Stimulated activated CD4-positive, alpha-beta T cell treated with anti-CD3 and anti-CD28 coated beads, Interleukin-12 subunit alpha, Interleukin-12 subunit beta, amount 100 ng/mL, for 24 hours (primary cell): ENCODE data around the gene MAP2K6.

Experiments used
- DNase-seq, 2 experiments: peaks; one replicate each; pipeline ENCODE4 v3.0.0-alpha.2; 2020; ENCODE audit warnings: low read depth in 2 of 2

The MAP2K6 gene

GRCh38 chr17:69535016-69535570 is 120.6 kb downstream of the MAP2K6 start:
- DNase-seq: no peak

- DNase-seq: no peak
Observed at GRCh38 chr17:69538795-69539194, 124.3 kb downstream of the MAP2K6 start.

- DNase-seq: no peak
Observed at GRCh38 chr17:69539274-69539673, 124.8 kb downstream of the MAP2K6 start.

- no peak for DNase-seq
Observed at GRCh38 chr17:69539781-69540319, 125.4 kb downstream of the MAP2K6 start.

- no peak for DNase-seq
Observed at GRCh38 chr17:69540356-69540755, 125.9 kb downstream of the MAP2K6 start.

GRCh38 chr17:69547230-69547629 is 132.7 kb downstream of the MAP2K6 start:
- DNase-seq: no peak

- no peak for DNase-seq
Observed at GRCh38 chr17:69547947-69548346, 133.4 kb downstream of the MAP2K6 start.

GRCh38 chr17:69551212-69552010 is 136.9 kb downstream of the MAP2K6 start:
- no peak for DNase-seq

GRCh38 chr17:69552986-69553667 is 138.6 kb downstream of the MAP2K6 start:
- no peak for DNase-seq

GRCh38 chr17:69555056-69555455 is 140.6 kb downstream of the MAP2K6 start:
- no peak for DNase-seq

GRCh38 chr17:69557339-69557738 is 142.8 kb downstream of the MAP2K6 start:
- no peak for DNase-seq

- DNase-seq: no peak
Observed at GRCh38 chr17:69558796-69559195, 144.3 kb downstream of the MAP2K6 start.

GRCh38 chr17:69560987-69561441 is 146.5 kb downstream of the MAP2K6 start:
- DNase-seq: no peak

GRCh38 chr17:69561462-69561861 is 147.0 kb downstream of the MAP2K6 start:
- DNase-seq: no peak

GRCh38 chr17:69565447-69565846 is 150.9 kb downstream of the MAP2K6 start:
- DNase-seq: no peak

- no peak for DNase-seq
Observed at GRCh38 chr17:69567130-69567529, 152.6 kb downstream of the MAP2K6 start.

- DNase-seq: no peak
Observed at GRCh38 chr17:69572747-69573146, 158.2 kb downstream of the MAP2K6 start.

GRCh38 chr17:69573396-69573795 is 158.9 kb downstream of the MAP2K6 start:
- no peak for DNase-seq

GRCh38 chr17:69574257-69575197 is 160.0 kb downstream of the MAP2K6 start:
- DNase-seq: no peak

- DNase-seq: no peak
Observed at GRCh38 chr17:69575346-69575761, 160.9 kb downstream of the MAP2K6 start.

- no peak for DNase-seq
Observed at GRCh38 chr17:69577098-69577497, 162.6 kb downstream of the MAP2K6 start.
